Ovary (tissue), 9 donors: ENCODE results near the gene ENG. TPM values are rescaled to one million over a fixed set of nuclear protein-coding genes. Genes with fewer than 3 reads are reported as not detected.

Source experiments
- DNase-seq, 5 donors: peaks; one replicate each; pipeline ENCODE4 v3.0.0-alpha.2; 2019 to 2020
- H3K27ac ChIP-seq, 2 donors: fragments of 200-600 bp; one replicate each; pipeline versions ENCODE4 v1.5.1 to v1.8.0; 2019 to 2022
- H3K27me3 ChIP-seq: fragments of 200-600 bp; one replicate; pipeline ENCODE4 v1.8.0; 2022
- H3K36me3 ChIP-seq: fragments of 200-600 bp; sonication (generic); one replicate; pipeline ENCODE4 v1.5.1; 2019
- H3K4me1 ChIP-seq: one replicate; pipeline ENCODE4 v1.8.1; 2013; ENCODE audit warnings: mild to moderate bottlenecking, moderate library complexity; ENCODE audit not compliant: insufficient read depth
- H3K4me3 ChIP-seq: fragments of 200-600 bp; sonication (generic); one replicate; pipeline ENCODE4 v1.5.1; 2017
- H3K9me3 ChIP-seq, 2 donors: fragments of 200-600 bp in 1 of 2; sonication (generic) in 1 of 2; one replicate each; pipeline versions ENCODE4 v1.5.1 to v1.8.1; 2013 to 2019; ENCODE audit warnings: mild to moderate bottlenecking in 1 of 2, moderate library complexity in 1 of 2
- CTCF ChIP-seq, 3 donors: fragments of 450-650 bp in 2 of 3; fragments of 200-600 bp in 1 of 3; IDR thresholded peaks; one replicate each; pipeline versions ENCODE4 v1.5.1 to v1.8.0; 2016 to 2022; ENCODE audit warnings: antibody characterized with exemption in 3 of 3, mild to moderate bottlenecking in 1 of 3
- EP300 ChIP-seq: sonication (generic); formaldehyde crosslinking; IDR thresholded peaks from one replicate; pipeline ENCODE4 v1.6.1; 2017; ENCODE audit warnings: antibody characterized with exemption
- POLR2A ChIP-seq: fragments of 450-650 bp; IDR thresholded peaks from one replicate; pipeline ENCODE4 v1.6.1; 2017; ENCODE audit warnings: antibody characterized with exemption, mild to moderate bottlenecking, moderate library complexity
- WGBS, 3 donors: extraction: QIAGEN DNeasy Blood & Tissue Kit in 1 of 3; methylation state at CpG; one replicate each; pipeline versions ENCODE4 v1.1.5 to v1.1.7; 2013 to 2017; 5-methylcytosine and 5-hydroxymethylcytosine counted together
- intact Hi-C, 4 donors: fragments of 100-400 bp; cut with DNase I; formaldehyde crosslinking; loops; one replicate each; pipeline versions ENCODE4 v1.11.0 to v1.15.1; 2022 to 2023
- polyA plus RNA-seq, 2 donors: library from polyadenylated mRNA; stranded (reverse); fragments of 200-250 nt in 1 of 2; fragments of 350-450 nt in 1 of 2; fragmentation: Illumina TruSeq in 1 of 2; extraction: RNeasy Lipid Tissue Mini Kit (QIAGEN cat#74804) in 1 of 2; gene quantifications; one replicate each; pipeline ENCODE4 v1.2.3, GENCODE V29; 2013 to 2014
- total RNA-seq, 7 donors: library from RNA; depleted of rRNA in 2 of 7; stranded (reverse); fragments of >200 nt in 2 of 7; fragmentation: NEBNext Ultra II Directional in 3 of 7; extraction: Animal tissue kit (Norgen Biotek cat#: 25700) in 3 of 7; gene quantifications; one replicate each; pipeline versions ENCODE4 v1.1.0 to v1.2.4, GENCODE V29; 2016 to 2023
- donor health status: DM: no; HTN: no; CAD: no; lungs with moderate emphysema.
- donor health status: DM: no; HTN: no; CAD: no.
- donor health status: Bipolar disorder and iron deficiency.
- donor health status: DM: yes; HTN: yes; CAD: no.
- donor health status: DM: no; HTN: no; CAD: no.
- donor health status: DM: yes; HTN: yes; CAD: no.

ENG gene
- total and polyA plus RNA-seq, 9 donors: 54.7 to 298 (median 191) TPM

GRCh38 chr9:127808347-127809001 lies 46.0 kb downstream of the ENG start:
- H3K27ac ChIP-seq: peak overlapping the region; percentile 22 to 74
- no peaks in the 10 kb centered on the region for H3K9me3 ChIP-seq
- no peaks in the 10 kb centered on the region for H3K36me3 ChIP-seq
- TF ChIP-seq EP300 (no peak), POLR2A (no peak), CTCF (IDR thresholded peaks at IDR 0.05) (no peak)
- H3K4me3 ChIP-seq: no peak overlapping the region
- 72 to 83% (median 74%) methylated on average over 15 to 17 of the region's 17 CpGs for WGBS, 3 donors
- peak in 4 of 5 donors; percentile 48 to 72 (median 52) for DNase-seq
- H3K27me3 ChIP-seq: no peaks in the 10 kb centered on the region
- H3K4me1 ChIP-seq: peaks cover 14% of the 10 kb centered on the region
- intact Hi-C loops: no loop called here

- peak overlapping the region in 1 of 2 donors; percentile 74 for H3K27ac ChIP-seq
- H3K36me3 ChIP-seq: no peaks in the 10 kb centered on the region
- peak in 1 of 5 donors; percentile 29 for DNase-seq
- H3K9me3 ChIP-seq: no peaks in the 10 kb centered on the region
- TF ChIP-seq EP300 (no peak), CTCF (IDR thresholded peaks at IDR 0.05) (no peak), POLR2A (no peak)
- peaks cover 15% of the 10 kb centered on the region for H3K4me1 ChIP-seq
- intact Hi-C loops: no loop called here
- no peak overlapping the region for H3K4me3 ChIP-seq
- WGBS, 3 donors: 91 to 94% (median 93%) methylated on average over 14 of the region's 14 CpGs
- H3K27me3 ChIP-seq: no peaks in the 10 kb centered on the region
Observed at GRCh38 chr9:127806871-127807270, 47.6 kb downstream of the ENG start.

- DNase-seq: peak in 2 of 5 donors; percentile 56
- Histone ChIP-seq H3K27me3 (no peaks in the 10 kb centered on the region), H3K4me1 (peaks cover 19% of the 10 kb centered on the region), H3K4me3 (no peak overlapping the region), H3K36me3 (no peaks in the 10 kb centered on the region), H3K27ac (peak overlapping the region in 1 of 2 donors; percentile 31), H3K9me3 (no peaks in the 10 kb centered on the region)
- intact Hi-C loops: no loop called here
- 72 to 79% (median 74%) methylated on average over 8 of the region's 8 CpGs for WGBS, 3 donors
- TF ChIP-seq EP300 (no peak), POLR2A (no peak), CTCF (IDR thresholded peaks at IDR 0.05) (no peak)
Observed at GRCh38 chr9:127805620-127806019, 48.8 kb downstream of the ENG start.

- Histone ChIP-seq H3K4me3 (peak overlapping the region; percentile 73), H3K36me3 (no peaks in the 10 kb centered on the region), H3K27ac (peak overlapping the region; percentile 87 to 97), H3K9me3 (no peaks in the 10 kb centered on the region), H3K4me1 (peaks cover 18% of the 10 kb centered on the region), H3K27me3 (no peaks in the 10 kb centered on the region)
- TF ChIP-seq EP300 (no peak), CTCF (IDR thresholded peaks at IDR 0.05) (no peak), POLR2A (no peak)
- DNase-seq: peak in 2 of 5 donors; percentile 50 to 56
- intact Hi-C loops: loop anchor here in 1 of 4 donors (5.0 kb wide), 1 partner anchor 1234 kb away; the partner anchor contains the start of gene MIGA2
- WGBS, 3 donors: 37 to 38% (median 37%) methylated on average over 18 of the region's 18 CpGs
Observed at GRCh38 chr9:127803507-127804352, 50.7 kb downstream of the ENG start.
